Gastrocnemius medialis (tissue), 4 donors: ENCODE measurements around the gene ZNF576. TPM values are rescaled to one million over a fixed set of nuclear protein-coding genes. Genes with fewer than 3 reads are reported as not detected.

Experiments used
- ATAC-seq, 2 donors: fragments of 150-250 bp; one replicate each; pipeline ENCODE4 v1.9.1; 2016
- DNase-seq, 2 donors: peaks; one replicate each; pipeline ENCODE4 v3.0.0-alpha.2; 2019
- H3K27ac ChIP-seq, 4 donors: fragments of 200-600 bp; sonication (generic); 1 replicate in 1 of 4; 2 replicates in 3 of 4; pipeline ENCODE4 v1.5.1; 2016 to 2018; ENCODE audit warnings: mild to moderate bottlenecking in 2 of 4, moderate library complexity in 1 of 4
- H3K27me3 ChIP-seq, 3 donors: fragments of 200-600 bp; sonication (generic) in 2 of 3; 1 replicate in 1 of 3; 2 replicates in 2 of 3; pipeline versions ENCODE4 v1.5.1 to v1.6.0; 2016 to 2019; ENCODE audit warnings: mild to moderate bottlenecking in 1 of 3, moderate library complexity in 1 of 3
- H3K36me3 ChIP-seq, 2 donors: fragments of 200-600 bp; sonication (generic) in 1 of 2; one replicate each; pipeline ENCODE4 v1.5.1; 2017 to 2018
- H3K4me1 ChIP-seq, 2 donors: fragments of 200-600 bp; sonication (generic) in 1 of 2; one replicate each; pipeline ENCODE4 v1.5.1; 2016 to 2017; ENCODE audit warnings: mild to moderate bottlenecking in 2 of 2
- H3K4me3 ChIP-seq, 4 donors: fragments of 200-600 bp; sonication (generic) in 3 of 4; 1 replicate in 1 of 4; 2 replicates in 3 of 4; pipeline ENCODE4 v1.5.1; 2016 to 2019; ENCODE audit warnings: mild to moderate bottlenecking in 2 of 4
- H3K9me3 ChIP-seq, 3 donors: fragments of 200-600 bp; sonication (generic) in 2 of 3; 1 replicate in 1 of 3; 2 replicates in 2 of 3; pipeline ENCODE4 v1.5.1; 2016 to 2019
- CTCF ChIP-seq, 5 experiments: fragments of 450-650 bp in 3 of 5; fragments of 200-600 bp in 2 of 5; sonication (generic) in 2 of 5; IDR thresholded peaks in 4 of 5; conservative IDR thresholded peaks in 1 of 5; 1 replicate in 4 of 5; 2 replicates in 1 of 5; pipeline ENCODE4 v1.5.1; 2016 to 2019; ENCODE audit warnings: antibody characterized with exemption in 5 of 5, mild to moderate bottlenecking in 3 of 5, moderate library complexity in 3 of 5
- POLR2A ChIP-seq, 2 donors: fragments of 450-650 bp; IDR thresholded peaks; one replicate each; pipeline ENCODE4 v1.6.1; 2017; ENCODE audit warnings: antibody characterized with exemption in 2 of 2, mild to moderate bottlenecking in 2 of 2, moderate library complexity in 2 of 2
- in situ Hi-C, 4 donors: fragments of 200-750 bp; cut with MboI; loops; one replicate each; pipeline versions ENCODE4 v1.15.0 to v1.8.0; 2017; ENCODE audit warnings: low sequenced_read_pairs in 4 of 4
- intact Hi-C: fragments of 100-400 bp; cut with DNase I; formaldehyde crosslinking; loops from one replicate; pipeline ENCODE4 v1.15.1; 2023; ENCODE audit warnings: low total_unique reads
- total RNA-seq, 4 donors: library from RNA; depleted of rRNA; stranded (reverse); fragments of >200 nt; gene quantifications; one replicate each; pipeline versions ENCODE4 v1.1.0 to v1.2.3, GENCODE V29; 2016

Gene ZNF576
- total RNA-seq, 4 donors from 2014 or later = 6.9 to 19.8 (median 11.6) TPM

GRCh38 chr19:43628646-43629326, 32.4 kb downstream of the ZNF576 start:
- Histone ChIP-seq H3K36me3 (no peaks in the 10 kb centered on the region), H3K27me3 (no peaks in the 10 kb centered on the region), H3K4me1 (no peaks in the 10 kb centered on the region), H3K9me3 (no peaks in the 10 kb centered on the region), H3K27ac (no peak overlapping the region), H3K4me3 (no peak overlapping the region)
- no peak for DNase-seq
- intact Hi-C loops (no loop called here), in situ Hi-C loops (no loop called here)
- TF ChIP-seq POLR2A (IDR thresholded peaks at IDR 0.05) = no peak
- ATAC-seq = no peak

GRCh38 chr19:43631491-43631890, 35.1 kb downstream of the ZNF576 start:
- in situ Hi-C loops = no loop called here
- TF ChIP-seq CTCF (IDR thresholded peaks at IDR 0.05 in 4 of 5, conservative IDR thresholded peaks at IDR 0.05 in 1 of 5) (no peak), POLR2A (IDR thresholded peaks at IDR 0.05) (no peak)
- no peaks in the 10 kb centered on the region for H3K36me3 ChIP-seq
- no peak overlapping the region for H3K27ac ChIP-seq
- H3K9me3 ChIP-seq = no peaks in the 10 kb centered on the region
- no peaks in the 10 kb centered on the region for H3K27me3 ChIP-seq
- H3K4me3 ChIP-seq = no peak overlapping the region
- no peak for DNase-seq
- no peaks in the 10 kb centered on the region for H3K4me1 ChIP-seq
- intact Hi-C loops = no loop called here
- ATAC-seq = no peak

- TF ChIP-seq POLR2A (IDR thresholded peaks at IDR 0.05) (no peak), CTCF (IDR thresholded peaks at IDR 0.05 in 4 of 5, conservative IDR thresholded peaks at IDR 0.05 in 1 of 5) (no peak)
- in situ Hi-C loops (no loop called here), intact Hi-C loops (no loop called here)
- no peak overlapping the region for H3K27ac ChIP-seq
- no peaks in the 10 kb centered on the region for H3K9me3 ChIP-seq
- ATAC-seq (no peak), DNase-seq (no peak)
- H3K4me3 ChIP-seq = no peak overlapping the region
- H3K36me3 ChIP-seq = no peaks in the 10 kb centered on the region
- H3K4me1 ChIP-seq = no peaks in the 10 kb centered on the region
- H3K27me3 ChIP-seq = no peaks in the 10 kb centered on the region
Observed at GRCh38 chr19:43633520-43633919, 37.1 kb downstream of the ZNF576 start.

- H3K4me1 ChIP-seq = peaks cover 0 to under 1% of the 10 kb centered on the region in 2 donors
- no peak overlapping the region for H3K4me3 ChIP-seq
- no peaks in the 10 kb centered on the region for H3K9me3 ChIP-seq
- in situ Hi-C loops = no loop called here
- H3K27me3 ChIP-seq = no peaks in the 10 kb centered on the region
- intact Hi-C loops = no loop called here
- TF ChIP-seq POLR2A (IDR thresholded peaks at IDR 0.05) (no peak), CTCF (IDR thresholded peaks at IDR 0.05 in 4 of 5, conservative IDR thresholded peaks at IDR 0.05 in 1 of 5) (no peak)
- ATAC-seq (no peak), DNase-seq (no peak)
- H3K27ac ChIP-seq = no peak overlapping the region
- no peaks in the 10 kb centered on the region for H3K36me3 ChIP-seq
Observed at GRCh38 chr19:43634068-43634467, 37.7 kb downstream of the ZNF576 start.

GRCh38 chr19:43634506-43634871, 38.1 kb downstream of the ZNF576 start:
- Histone ChIP-seq H3K27ac (no peak overlapping the region), H3K27me3 (no peaks in the 10 kb centered on the region), H3K36me3 (no peaks in the 10 kb centered on the region), H3K9me3 (no peaks in the 10 kb centered on the region), H3K4me1 (peaks cover 0 to 3% of the 10 kb centered on the region in 2 donors), H3K4me3 (no peak overlapping the region)
- ATAC-seq (no peak), DNase-seq (no peak)
- intact Hi-C loops (no loop called here), in situ Hi-C loops (no loop called here)
- no peak for TF ChIP-seq CTCF (IDR thresholded peaks at IDR 0.05 in 4 of 5, conservative IDR thresholded peaks at IDR 0.05 in 1 of 5)
- TF ChIP-seq POLR2A (IDR thresholded peaks at IDR 0.05) = no peak
